Sigmoid colon (tissue), 7 donors: Measurements from ENCODE around the gene ROR1. TPM values are rescaled to one million over a fixed set of nuclear protein-coding genes. Genes with fewer than 3 reads are reported as not detected.

Source experiments
- DNase-seq: peaks from one replicate; pipeline ENCODE4 v3.0.0-alpha.2; 2019
- H3K27ac ChIP-seq, 4 donors: fragments of 200-600 bp; sonication (generic); one replicate each; pipeline ENCODE4 v1.5.1; 2016 to 2019; ENCODE audit warnings: mild to moderate bottlenecking in 1 of 4
- H3K27me3 ChIP-seq, 3 donors: fragments of 200-600 bp; sonication (generic); one replicate each; pipeline ENCODE4 v1.5.1; 2019; ENCODE audit warnings: mild to moderate bottlenecking in 1 of 3
- H3K36me3 ChIP-seq, 4 donors: fragments of 200-600 bp; sonication (generic); one replicate each; pipeline ENCODE4 v1.5.1; 2016 to 2019
- H3K4me1 ChIP-seq, 4 donors: fragments of 200-600 bp; sonication (generic); one replicate each; pipeline ENCODE4 v1.5.1; 2017 to 2019
- H3K4me3 ChIP-seq, 4 donors: fragments of 200-600 bp; sonication (generic); one replicate each; pipeline ENCODE4 v1.5.1; 2017 to 2019; ENCODE audit warnings: mild to moderate bottlenecking in 2 of 4, moderate library complexity in 1 of 4
- H3K9me3 ChIP-seq, 4 donors: fragments of 200-600 bp in 3 of 4; sonication (generic) in 3 of 4; one replicate each; pipeline versions ENCODE4 v1.5.1 to v1.6.1; 2013 to 2019
- EP300 ChIP-seq, 4 donors: sonication (generic); formaldehyde crosslinking; IDR thresholded peaks; one replicate each; pipeline ENCODE4 v1.6.1; 2017; ENCODE audit warnings: antibody characterized with exemption in 4 of 4
- POLR2A ChIP-seq, 2 donors: fragments of 450-650 bp; IDR thresholded peaks; one replicate each; pipeline ENCODE4 v1.6.1; 2016; ENCODE audit warnings: antibody characterized with exemption in 2 of 2, mild to moderate bottlenecking in 2 of 2, moderate library complexity in 2 of 2
- POLR2AphosphoS5 ChIP-seq, 4 donors: sonication (generic); formaldehyde crosslinking; IDR thresholded peaks; one replicate each; pipeline ENCODE4 v1.6.1; 2017; ENCODE audit warnings: antibody characterized with exemption in 4 of 4
- WGBS, 2 donors: extraction: QIAGEN DNeasy Blood & Tissue Kit; methylation state at CpG; one replicate each; pipeline ENCODE4 v1.1.7; 2013; 5-methylcytosine and 5-hydroxymethylcytosine counted together
- intact Hi-C: fragments of 100-400 bp; cut with DNase I; formaldehyde crosslinking; loops from one replicate; pipeline ENCODE4 v1.15.1; 2023
- polyA plus RNA-seq, 3 donors: library from polyadenylated mRNA; stranded (reverse); fragments of 200-250 nt; gene quantifications; one replicate each; pipeline ENCODE4 v1.2.3, GENCODE V29; 2013
- total RNA-seq, 4 donors: library from RNA; depleted of rRNA; stranded (reverse); fragments of >200 nt; gene quantifications; one replicate each; pipeline ENCODE4 v1.1.0, GENCODE V29; 2016
- TF ChIP-seq, protein P1 (sequence below), 4 experiments: fragments of 450-650 bp in 3 of 4; fragments of 200-600 bp in 1 of 4; IDR thresholded peaks; one replicate each; pipeline ENCODE4 v1.5.1; 2016 to 2019; ENCODE audit warnings: antibody characterized with exemption in 4 of 4, mild to moderate bottlenecking in 3 of 4, moderate library complexity in 2 of 4
- donor health status: healthy with polysubstance abuse.
- donor health status: Bipolar disorder and iron deficiency.
- donor health status: healthy.

Gene ROR1
- total and polyA plus RNA-seq, 7 donors: under 0.01 to 37.1 (median 27.3) TPM

DNA sequence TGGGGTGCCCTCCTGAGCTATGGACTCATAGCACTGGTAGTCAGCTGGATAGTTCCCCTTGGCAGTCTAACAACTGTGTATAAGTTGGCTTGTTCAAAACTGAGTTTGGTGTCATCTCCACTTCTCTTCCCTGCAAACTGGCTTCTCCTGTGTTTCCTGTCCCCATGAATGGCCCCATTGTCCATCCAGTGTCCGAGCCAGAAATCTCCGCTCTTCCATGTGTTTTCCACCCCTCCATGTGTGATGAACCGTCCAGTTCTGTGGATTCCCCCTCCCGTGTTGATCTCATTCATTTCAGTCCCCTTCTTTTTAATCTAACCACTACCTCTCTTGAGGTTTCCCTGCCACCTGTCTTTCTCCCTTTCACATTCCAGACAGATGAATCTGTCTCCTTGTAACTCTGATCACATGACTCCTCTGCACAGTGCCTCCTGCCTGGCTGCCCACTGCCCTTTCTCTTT is 195.7 kb downstream of the ROR1 start:
- peaks cover 0 to 42% (median 29%) of the 10 kb centered on the region in 4 donors for H3K4me1 ChIP-seq
- H3K27ac ChIP-seq: peak overlapping the region in 1 of 4 donors; percentile 12

GRCh38 chr1:63971557-63971956 is 197.7 kb downstream of the ROR1 start:
- Histone ChIP-seq H3K4me3 (no peak overlapping the region), H3K9me3 (no peaks in the 10 kb centered on the region), H3K4me1 (peaks cover 0 to 42% (median 29%) of the 10 kb centered on the region in 4 donors), H3K27ac (no peak overlapping the region), H3K27me3 (no peaks in the 10 kb centered on the region), H3K36me3 (no peaks in the 10 kb centered on the region)
- DNase-seq: no peak
- TF ChIP-seq POLR2AphosphoS5 (IDR thresholded peaks at IDR 0.05): no peak
- TF ChIP-seq POLR2A (IDR thresholded peaks at IDR 0.05): no peak
- TF ChIP-seq, protein P1, sequence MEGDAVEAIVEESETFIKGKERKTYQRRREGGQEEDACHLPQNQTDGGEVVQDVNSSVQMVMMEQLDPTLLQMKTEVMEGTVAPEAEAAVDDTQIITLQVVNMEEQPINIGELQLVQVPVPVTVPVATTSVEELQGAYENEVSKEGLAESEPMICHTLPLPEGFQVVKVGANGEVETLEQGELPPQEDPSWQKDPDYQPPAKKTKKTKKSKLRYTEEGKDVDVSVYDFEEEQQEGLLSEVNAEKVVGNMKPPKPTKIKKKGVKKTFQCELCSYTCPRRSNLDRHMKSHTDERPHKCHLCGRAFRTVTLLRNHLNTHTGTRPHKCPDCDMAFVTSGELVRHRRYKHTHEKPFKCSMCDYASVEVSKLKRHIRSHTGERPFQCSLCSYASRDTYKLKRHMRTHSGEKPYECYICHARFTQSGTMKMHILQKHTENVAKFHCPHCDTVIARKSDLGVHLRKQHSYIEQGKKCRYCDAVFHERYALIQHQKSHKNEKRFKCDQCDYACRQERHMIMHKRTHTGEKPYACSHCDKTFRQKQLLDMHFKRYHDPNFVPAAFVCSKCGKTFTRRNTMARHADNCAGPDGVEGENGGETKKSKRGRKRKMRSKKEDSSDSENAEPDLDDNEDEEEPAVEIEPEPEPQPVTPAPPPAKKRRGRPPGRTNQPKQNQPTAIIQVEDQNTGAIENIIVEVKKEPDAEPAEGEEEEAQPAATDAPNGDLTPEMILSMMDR (IDR thresholded peaks at IDR 0.05): no peak
- TF ChIP-seq EP300 (IDR thresholded peaks at IDR 0.05): no peak
- intact Hi-C loops: no loop called here
- 84 to 93% methylated on average over 3 of the region's 3 CpGs for WGBS, 2 donors

More for the DNA sequence above, 195.7 kb downstream of the ROR1 start:
- Histone ChIP-seq H3K9me3 (no peaks in the 10 kb centered on the region), H3K27me3 (no peaks in the 10 kb centered on the region), H3K36me3 (no peaks in the 10 kb centered on the region), H3K4me3 (no peak overlapping the region)
- intact Hi-C loops: no loop called here
- DNase-seq: no peak
- no peak for TF ChIP-seq POLR2A (IDR thresholded peaks at IDR 0.05)
- TF ChIP-seq POLR2AphosphoS5 (IDR thresholded peaks at IDR 0.05): no peak
- TF ChIP-seq, protein P1 (IDR thresholded peaks at IDR 0.05): no peak
- 84 to 92% methylated on average over 4 of the region's 4 CpGs for WGBS, 2 donors

- WGBS, 2 donors: 83 to 90% methylated on average over 7 of the region's 7 CpGs
Observed at GRCh38 chr1:63973005-63973419, 199.2 kb downstream of the ROR1 start.

DNA sequence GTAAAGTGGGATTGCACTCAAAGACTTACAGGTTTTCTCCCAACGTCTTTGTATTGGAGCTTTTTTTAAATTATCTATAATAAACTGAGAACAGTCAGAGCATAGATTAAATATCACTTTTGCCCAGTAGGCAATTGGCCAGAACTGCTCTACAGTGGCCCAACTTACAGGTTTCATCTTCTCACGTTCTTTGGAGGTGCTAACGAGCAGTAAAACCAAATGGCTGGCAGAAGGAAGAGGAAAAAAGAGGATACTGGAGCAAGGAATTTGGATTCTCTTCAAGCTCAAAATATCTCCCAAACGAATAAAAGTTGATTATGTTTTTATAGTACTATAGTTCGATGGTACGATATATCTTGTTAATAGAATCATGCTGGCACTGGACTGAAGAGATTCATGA is 201.1 kb downstream of the ROR1 start:
- intact Hi-C loops: no loop called here
- 65 to 75% methylated on average over 6 of the region's 6 CpGs for WGBS, 2 donors
- no peak overlapping the region for H3K27ac ChIP-seq

More at GRCh38 chr1:63973005-63973419, 199.2 kb downstream of the ROR1 start:
- no peak overlapping the region for H3K27ac ChIP-seq
- H3K4me1 ChIP-seq: peaks cover 0 to 35% (median 22%) of the 10 kb centered on the region in 4 donors
- no peaks in the 10 kb centered on the region for H3K9me3 ChIP-seq
- no peaks in the 10 kb centered on the region for H3K27me3 ChIP-seq
- DNase-seq: no peak
- TF ChIP-seq POLR2AphosphoS5 (IDR thresholded peaks at IDR 0.05) (peak in 3 of 4 donors; percentile 12 to 81 (median 63)), EP300 (IDR thresholded peaks at IDR 0.05) (no peak)
- no peaks in the 10 kb centered on the region for H3K36me3 ChIP-seq
- no peak overlapping the region for H3K4me3 ChIP-seq
- intact Hi-C loops: no loop called here

GRCh38 chr1:63975481-63975880 is 201.7 kb downstream of the ROR1 start:
- Histone ChIP-seq H3K27ac (no peak overlapping the region), H3K4me1 (peaks cover 0 to 20% (median 8%) of the 10 kb centered on the region in 4 donors), H3K36me3 (no peaks in the 10 kb centered on the region), H3K9me3 (no peaks in the 10 kb centered on the region), H3K27me3 (no peaks in the 10 kb centered on the region), H3K4me3 (no peak overlapping the region)
- WGBS, 2 donors: 87 to 91% methylated on average over 7 of the region's 7 CpGs
- TF ChIP-seq POLR2AphosphoS5 (IDR thresholded peaks at IDR 0.05): no peak
- TF ChIP-seq EP300 (IDR thresholded peaks at IDR 0.05): no peak
- TF ChIP-seq, protein P1 (IDR thresholded peaks at IDR 0.05): no peak
- TF ChIP-seq POLR2A (IDR thresholded peaks at IDR 0.05): no peak
- no peak for DNase-seq
- intact Hi-C loops: no loop called here

More for the DNA sequence above, 201.1 kb downstream of the ROR1 start:
- Histone ChIP-seq H3K27me3 (no peaks in the 10 kb centered on the region), H3K9me3 (no peaks in the 10 kb centered on the region), H3K4me1 (peaks cover 0 to 20% (median 8%) of the 10 kb centered on the region in 4 donors), H3K36me3 (no peaks in the 10 kb centered on the region), H3K4me3 (no peak overlapping the region)
- TF ChIP-seq POLR2AphosphoS5 (IDR thresholded peaks at IDR 0.05) (no peak), EP300 (IDR thresholded peaks at IDR 0.05) (no peak), POLR2A (IDR thresholded peaks at IDR 0.05) (no peak)
- TF ChIP-seq, protein P1 (IDR thresholded peaks at IDR 0.05): no peak
- DNase-seq: no peak
